Renal cortical epithelial cell (primary cell): Measurements from ENCODE around the gene FRAS1. TPM values are rescaled to one million over a fixed set of nuclear protein-coding genes. Genes with fewer than 3 reads are reported as not detected.
"Not testable (repeated sequence)": the region's sequence is repeated elsewhere in the genome, so short reads cannot be mapped to it uniquely, and the experiment has no call there.

Experiments used
- DNase-seq: peaks from one replicate; pipeline ENCODE4 v3.0.0-alpha.2; 2011; ENCODE audit warnings: low read depth
- total RNA-seq: library from RNA; depleted of rRNA; stranded (reverse); fragments of >200 nt; gene quantifications from 2 replicates; pipeline ENCODE4 v1.2.3, GENCODE V29; 2014

Gene FRAS1, protein sequence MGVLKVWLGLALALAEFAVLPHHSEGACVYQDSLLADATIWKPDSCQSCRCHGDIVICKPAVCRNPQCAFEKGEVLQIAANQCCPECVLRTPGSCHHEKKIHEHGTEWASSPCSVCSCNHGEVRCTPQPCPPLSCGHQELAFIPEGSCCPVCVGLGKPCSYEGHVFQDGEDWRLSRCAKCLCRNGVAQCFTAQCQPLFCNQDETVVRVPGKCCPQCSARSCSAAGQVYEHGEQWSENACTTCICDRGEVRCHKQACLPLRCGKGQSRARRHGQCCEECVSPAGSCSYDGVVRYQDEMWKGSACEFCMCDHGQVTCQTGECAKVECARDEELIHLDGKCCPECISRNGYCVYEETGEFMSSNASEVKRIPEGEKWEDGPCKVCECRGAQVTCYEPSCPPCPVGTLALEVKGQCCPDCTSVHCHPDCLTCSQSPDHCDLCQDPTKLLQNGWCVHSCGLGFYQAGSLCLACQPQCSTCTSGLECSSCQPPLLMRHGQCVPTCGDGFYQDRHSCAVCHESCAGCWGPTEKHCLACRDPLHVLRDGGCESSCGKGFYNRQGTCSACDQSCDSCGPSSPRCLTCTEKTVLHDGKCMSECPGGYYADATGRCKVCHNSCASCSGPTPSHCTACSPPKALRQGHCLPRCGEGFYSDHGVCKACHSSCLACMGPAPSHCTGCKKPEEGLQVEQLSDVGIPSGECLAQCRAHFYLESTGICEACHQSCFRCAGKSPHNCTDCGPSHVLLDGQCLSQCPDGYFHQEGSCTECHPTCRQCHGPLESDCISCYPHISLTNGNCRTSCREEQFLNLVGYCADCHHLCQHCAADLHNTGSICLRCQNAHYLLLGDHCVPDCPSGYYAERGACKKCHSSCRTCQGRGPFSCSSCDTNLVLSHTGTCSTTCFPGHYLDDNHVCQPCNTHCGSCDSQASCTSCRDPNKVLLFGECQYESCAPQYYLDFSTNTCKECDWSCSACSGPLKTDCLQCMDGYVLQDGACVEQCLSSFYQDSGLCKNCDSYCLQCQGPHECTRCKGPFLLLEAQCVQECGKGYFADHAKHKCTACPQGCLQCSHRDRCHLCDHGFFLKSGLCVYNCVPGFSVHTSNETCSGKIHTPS (N-terminal part only)
- 4.2 and 30.3 TPM in 2 replicates for total RNA-seq

DNA sequence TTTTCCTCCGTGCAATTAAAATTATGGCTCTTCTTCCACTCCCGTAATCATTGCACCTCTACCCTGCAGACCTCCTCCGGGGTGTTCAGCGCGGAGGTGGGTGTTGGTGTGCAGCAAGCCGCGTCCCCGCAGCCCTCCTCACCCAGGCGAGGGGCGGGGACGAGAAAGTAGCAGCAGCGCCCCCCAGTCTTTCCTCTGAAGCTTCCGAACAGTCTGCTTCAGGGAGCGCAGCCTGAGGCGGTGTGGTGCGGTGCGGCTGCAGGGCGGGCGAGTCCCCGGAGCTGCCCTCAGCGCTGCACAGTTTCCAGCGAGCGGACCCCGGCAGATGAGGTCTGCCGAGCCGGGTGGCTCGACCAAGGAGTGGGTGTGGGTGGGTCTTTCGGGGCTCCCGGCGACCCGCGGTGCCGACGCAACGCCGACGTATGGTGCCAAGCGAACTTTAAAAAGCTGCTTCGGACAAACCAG lies at the start of gene FRAS1:
Gene FRAS1 (plus strand): TSS at position 189 of the 465 bp plus-strand sequence. CDS start 687 bp downstream, outside the sequence.
- no peak for DNase-seq

DNA sequence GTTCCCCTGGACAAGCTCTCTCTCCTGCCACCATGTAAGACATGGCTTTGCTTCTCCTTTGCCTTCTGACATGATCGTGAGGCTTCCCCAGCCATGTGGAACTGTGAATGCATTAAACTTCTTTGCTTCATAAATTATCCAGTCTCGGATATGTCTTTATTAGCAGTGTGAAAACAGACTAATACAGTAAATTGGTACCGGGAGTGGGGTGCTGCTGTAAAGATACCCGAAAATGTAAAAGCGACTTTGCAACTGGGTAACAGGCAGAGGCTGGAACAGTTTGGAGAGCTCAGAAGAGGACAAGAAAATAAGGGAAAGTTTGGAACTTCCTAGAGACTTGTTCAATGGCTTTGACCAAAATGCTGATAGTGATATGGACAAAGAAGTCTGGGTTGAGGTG lies 46.1 kb upstream of the FRAS1 start:
- not testable (repeated sequence) for DNase-seq

DNA sequence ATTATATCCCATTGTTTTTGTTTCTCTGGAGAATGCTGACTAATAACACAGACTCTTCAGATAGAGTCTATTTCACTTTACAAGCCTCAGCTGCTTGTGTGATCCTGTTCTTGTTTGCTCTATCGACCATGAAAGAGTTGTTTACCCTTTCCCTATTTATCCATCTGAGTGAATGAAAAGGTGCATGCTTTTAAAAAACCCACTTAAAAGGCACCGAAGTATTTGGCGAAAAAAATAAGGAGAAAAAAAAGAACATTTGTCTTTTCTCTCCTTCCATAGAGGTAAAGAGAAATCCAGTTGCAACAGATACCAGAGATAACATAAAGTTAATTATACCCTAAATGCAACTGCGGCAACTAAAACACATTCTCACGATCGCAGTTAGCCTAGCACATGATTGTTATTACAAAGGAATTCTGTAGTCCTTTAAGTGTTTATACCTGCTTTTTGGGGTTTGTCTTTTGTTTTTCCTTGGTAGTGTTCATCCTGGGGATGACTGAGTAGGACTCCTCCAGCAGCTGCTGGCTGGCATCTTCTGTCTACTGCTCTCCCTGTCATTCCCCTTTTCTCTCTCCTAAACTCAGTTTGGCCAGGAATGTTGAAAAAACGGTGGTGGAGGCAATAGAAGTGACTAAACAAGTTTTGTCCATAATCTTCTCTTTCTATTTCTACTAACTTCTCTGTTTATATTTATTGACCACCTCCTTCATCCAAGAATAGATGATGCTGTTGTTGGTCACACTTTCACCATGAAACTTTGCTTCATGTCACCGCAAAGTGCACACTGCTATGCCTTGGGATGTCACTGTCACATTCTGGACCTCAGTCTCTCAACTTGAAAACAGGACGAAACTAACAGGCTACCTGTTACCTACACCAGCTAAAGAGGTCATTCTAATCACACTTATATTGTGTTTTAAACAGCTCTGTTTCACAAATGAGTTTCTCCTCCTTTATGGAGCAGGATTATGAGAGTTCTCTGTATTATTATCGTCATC lies 41.9 kb upstream of the FRAS1 start:
- peak; percentile 57 for DNase-seq

DNA sequence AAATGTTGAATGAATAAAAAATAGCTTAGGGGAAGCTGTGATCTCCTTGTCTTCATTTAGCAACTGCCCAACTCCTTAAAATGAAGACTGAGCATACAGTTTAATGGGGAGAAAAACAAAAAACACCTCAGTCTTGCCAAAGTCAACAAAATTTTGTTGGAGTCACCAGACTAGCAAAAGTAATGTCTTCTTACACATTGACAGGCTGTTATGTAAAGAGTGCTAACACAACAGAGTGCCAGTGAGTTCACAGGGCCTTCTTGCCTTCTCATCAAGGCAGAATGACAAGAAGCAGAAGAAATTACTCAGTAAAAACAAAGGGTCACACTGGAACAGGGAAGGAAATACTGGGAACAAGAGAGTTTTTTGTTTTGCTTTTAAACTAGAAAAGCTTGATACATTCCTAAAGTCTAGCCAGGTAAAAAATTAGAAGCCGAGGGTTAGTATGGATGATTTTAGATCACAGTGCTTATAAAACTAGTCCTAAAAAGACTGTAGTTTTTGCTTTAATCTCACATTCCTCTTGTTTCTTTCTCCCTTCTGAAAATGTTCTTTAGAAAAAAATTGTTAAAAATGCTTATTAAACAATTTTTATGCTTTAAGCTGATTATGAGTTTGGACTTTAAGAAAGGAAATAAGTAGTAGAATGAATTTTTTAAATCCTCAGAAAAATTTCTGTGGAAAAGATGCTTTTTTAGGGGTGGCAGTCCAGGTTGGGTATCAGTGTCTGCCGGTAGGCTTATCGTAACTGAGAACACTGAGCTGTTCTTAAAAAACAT lies 38.7 kb upstream of the FRAS1 start:
- DNase-seq = peak; percentile 90

DNA sequence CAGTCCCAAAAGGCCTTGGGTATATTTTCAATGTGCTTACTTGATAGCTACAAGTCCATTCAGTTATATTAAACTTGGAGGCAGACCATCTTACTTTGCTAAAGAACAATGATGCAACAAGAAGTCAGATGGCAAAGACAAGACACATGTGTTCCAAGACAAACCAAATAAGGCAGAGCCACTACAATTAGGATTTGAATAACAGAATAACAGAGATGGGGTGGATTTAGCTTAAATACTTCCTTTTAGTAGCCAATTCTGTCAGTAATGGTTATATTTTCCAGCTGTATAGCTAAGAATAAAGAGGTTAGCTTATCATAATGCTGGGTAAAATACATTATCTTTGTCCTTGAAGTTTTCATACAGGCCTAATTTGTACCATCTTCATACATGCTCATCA lies 37.7 kb upstream of the FRAS1 start:
- no peak for DNase-seq

DNA sequence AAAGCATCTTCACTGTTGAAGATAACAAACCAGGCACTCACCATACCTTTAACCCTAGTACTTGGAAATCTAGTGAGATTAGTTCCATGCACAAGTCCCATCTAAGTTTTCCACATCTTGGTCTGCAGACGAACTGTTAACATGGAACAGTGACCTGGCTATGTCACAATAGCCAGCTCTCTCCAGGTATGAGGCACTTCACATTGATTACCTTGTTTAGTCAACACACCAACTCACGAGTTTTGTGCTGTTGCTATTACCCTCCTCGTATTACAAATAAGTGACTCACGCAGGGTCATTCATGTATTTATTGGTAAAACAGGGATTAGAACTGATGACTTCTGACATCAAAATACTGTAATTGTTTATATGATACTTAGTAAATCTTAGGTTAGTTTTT lies 36.4 kb upstream of the FRAS1 start:
- no peak for DNase-seq

DNA sequence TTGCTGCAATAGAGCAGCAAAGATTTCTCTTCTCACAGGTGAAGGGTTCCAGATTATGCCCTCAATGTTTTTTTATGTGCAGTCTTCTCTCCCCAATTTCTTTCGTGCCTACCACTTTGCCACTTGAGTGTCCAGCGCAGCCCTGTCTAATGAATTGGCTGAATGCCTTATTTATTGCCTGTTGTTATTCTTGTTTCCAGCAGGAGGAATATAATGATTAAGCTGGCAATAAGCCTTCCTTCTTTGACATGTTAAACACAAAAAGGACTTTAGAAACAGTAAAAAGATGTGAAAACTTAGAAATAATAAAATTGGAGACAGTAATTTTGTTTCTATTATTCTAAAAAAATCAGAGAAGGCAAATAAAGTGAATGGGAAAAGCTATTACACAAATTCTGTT lies 34.6 kb upstream of the FRAS1 start:
- peak; percentile 61 for DNase-seq

DNA sequence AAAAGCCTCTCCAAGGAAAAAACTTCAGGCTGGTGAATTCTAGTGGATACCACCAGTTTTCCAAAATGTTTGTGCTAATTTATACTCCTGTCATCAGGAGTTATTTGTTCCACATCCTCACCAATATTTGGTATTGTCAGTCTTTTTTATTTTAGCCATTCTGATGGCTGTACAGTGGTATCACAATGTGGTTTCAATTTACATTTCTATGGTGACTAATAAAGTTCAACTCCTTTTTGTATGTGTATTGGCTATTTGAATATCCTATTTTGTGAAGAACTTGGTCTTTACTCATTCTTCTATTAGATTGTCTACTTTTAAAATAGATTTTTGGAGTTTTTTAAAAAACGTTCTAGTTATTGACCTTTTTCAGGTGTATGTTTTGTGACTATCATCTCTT lies 33.0 kb upstream of the FRAS1 start:
- no peak for DNase-seq

DNA sequence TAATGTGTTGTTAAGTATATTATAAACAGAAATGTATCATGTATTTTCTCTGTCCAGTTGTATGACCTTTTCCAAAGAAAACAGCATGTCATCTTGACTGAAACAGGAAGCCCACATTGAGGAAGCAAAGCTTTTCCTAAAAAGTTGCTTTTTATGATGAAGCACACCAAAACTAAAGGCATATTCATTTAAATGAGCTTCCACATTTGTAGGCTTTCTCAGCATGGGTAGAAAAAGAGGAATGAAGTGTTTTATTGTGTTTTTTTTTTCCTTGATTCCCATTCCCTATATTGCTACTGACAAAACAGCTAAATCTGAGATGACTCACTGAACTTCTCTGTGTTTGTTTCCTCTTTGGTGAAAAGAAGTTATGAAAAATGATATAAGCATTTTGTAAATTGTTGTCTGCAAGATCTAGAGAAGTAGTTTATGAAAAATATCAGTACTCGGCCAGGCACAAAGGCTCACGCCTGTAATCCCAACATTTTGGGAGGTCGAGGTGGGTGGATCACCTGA lies 32.5 kb upstream of the FRAS1 start:
- no peak for DNase-seq

DNA sequence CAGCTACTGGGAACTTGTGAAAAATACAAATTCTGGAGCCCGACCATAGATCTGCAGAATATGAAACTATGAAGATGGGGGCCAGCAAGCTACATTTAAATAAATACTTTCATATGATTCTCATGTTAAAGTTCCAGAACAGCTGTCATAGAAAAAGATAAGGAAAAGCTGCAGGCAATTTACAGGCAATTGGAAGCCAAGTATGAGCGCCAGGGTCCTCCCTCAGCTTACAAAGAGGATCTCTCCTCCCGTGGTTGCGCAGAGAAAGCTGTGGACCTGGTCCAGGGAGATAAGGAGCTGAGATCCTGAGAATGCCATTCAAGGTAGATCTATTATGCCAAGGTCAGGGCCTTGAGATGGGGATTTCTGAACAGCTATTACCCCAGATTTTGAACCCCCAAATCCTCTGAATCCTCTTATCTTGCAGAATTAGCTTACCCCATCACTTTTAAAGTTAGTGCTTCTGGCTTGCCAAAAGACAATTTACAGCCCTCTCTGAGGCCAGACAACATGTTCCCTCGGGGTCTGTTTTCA lies 25.6 kb upstream of the FRAS1 start:
- no peak for DNase-seq

DNA sequence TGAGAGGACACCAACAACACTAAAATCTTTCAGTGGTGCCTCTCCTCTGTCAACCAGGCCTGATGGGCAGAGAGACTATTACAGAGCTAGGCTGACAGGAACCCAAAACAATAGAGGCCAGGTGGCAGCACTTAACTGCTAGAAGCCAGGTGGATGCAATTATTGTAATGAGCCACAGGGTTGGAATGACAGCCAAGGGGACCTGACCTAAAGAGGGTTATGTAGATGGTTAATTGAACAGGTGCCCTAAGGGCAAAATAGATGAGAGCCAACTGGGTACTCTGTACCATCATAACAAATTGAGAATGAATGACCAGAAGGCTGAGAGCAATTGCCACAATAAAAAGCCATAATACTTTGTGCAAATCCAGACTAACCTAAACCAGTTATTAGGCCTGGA lies 24.7 kb upstream of the FRAS1 start:
- peak; percentile 50 for DNase-seq

DNA sequence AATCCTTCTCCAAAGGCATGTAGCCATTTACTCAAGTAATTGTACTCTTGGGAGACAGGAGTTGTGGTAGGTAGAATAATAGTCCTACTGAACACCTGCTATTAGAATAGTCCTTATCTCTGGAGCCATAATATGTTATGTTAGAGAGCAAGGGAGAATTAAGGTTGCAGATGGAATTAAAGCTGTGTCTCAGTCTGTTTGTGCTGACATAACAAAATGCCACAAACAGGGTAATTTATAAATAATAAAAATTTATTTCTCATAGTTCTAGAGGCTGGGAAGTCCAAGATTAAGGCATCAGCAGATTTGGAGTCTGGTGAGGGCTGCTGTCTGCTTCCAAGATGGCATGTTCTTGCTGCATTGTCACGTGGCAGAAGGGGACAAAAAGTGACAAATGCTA lies 24.2 kb upstream of the FRAS1 start:
- DNase-seq = no peak

DNA sequence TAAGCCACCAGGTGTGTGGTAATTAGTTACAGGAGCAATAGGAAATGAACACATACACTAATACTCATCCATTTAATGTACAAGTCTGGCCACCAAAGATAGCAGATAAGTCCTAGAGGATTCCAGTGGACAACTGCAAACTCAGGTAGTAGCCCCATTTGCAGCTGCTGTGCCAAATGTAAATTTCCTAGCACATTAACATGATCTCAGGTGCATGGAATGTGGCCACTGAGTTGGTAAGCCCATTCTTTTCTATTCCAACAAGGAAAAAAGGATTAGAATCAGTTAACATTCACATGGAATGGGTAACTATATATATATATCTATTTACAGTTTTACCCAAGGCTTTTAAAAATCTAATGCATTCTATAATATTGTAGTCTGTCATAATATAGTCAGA lies 23.3 kb upstream of the FRAS1 start:
- DNase-seq = peak; percentile 51

DNA sequence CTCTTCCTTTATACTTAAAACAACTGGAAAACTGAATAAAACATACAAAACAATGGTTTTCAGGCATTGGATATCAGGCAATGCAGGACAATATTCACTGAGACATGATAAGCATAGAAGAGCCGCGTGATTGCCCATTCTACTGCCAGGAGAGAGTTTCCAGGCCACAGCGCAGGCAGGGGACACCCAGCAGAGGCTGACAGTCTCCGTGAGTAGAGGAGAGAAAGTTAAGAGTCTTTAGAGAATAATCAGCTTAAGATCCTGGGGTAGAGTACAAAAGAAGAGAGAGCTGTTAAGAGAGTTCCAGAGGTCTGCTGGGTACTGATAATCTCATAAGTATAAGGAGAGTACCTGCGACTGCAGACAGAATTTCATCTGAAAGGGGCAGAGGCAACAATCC lies 18.4 kb upstream of the FRAS1 start:
- no peak for DNase-seq

DNA sequence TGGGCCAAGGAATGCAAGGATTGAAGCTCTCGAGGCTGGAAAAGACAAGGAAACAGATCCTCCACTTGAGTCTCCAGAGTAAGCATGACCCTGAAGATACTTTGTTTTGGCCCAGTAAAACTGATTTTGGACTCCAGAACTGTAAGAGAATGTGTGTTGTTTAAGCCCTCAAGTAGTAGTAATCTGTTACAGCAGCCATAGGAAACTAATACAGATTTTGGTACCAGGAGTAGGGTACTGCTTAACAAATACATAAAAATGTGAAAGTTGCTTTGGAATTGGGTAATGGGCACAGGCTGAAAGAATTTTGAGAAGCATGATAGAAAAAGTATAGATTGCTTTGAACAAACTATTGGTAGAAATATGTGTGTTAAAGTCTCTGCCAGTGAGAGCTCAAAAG lies 17.4 kb upstream of the FRAS1 start:
- DNase-seq = no peak

DNA sequence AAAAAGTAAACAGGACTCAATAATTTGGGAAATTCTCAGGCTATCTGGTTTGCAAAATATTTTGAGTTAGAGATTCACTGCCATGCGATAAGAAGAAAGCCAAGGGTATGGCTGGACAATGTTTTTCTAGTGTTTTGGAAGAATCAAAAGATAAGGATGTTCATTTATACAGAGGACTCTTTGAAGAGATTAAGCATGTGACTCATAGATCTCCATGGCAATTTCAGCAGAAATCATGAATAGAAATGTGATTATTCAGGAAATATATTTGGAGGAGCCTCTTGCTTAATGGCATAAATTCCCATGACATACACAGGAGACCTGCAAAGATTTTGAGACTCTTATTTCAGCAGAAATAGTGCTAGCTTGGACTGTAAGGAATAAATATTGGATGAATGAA lies 16.7 kb upstream of the FRAS1 start:
- no peak for DNase-seq

DNA sequence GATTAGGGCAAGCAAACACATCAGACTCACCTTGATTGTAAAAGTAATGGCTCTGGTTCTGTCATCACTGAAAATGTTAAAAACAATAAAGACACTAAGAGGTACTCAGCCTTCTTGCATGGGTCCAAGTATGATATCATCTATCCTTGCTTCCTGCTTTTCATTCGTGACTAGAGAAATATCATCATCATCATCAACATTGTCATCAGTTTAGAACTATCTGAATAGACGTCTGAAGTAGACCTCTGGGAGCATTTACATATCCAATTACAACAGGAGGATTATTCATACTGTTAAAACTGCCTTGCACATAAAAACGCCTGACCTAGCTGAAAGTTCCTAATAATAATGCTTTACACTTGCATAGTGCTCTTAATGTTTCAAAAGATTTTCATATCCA lies 9.8 kb upstream of the FRAS1 start:
- DNase-seq = no peak

DNA sequence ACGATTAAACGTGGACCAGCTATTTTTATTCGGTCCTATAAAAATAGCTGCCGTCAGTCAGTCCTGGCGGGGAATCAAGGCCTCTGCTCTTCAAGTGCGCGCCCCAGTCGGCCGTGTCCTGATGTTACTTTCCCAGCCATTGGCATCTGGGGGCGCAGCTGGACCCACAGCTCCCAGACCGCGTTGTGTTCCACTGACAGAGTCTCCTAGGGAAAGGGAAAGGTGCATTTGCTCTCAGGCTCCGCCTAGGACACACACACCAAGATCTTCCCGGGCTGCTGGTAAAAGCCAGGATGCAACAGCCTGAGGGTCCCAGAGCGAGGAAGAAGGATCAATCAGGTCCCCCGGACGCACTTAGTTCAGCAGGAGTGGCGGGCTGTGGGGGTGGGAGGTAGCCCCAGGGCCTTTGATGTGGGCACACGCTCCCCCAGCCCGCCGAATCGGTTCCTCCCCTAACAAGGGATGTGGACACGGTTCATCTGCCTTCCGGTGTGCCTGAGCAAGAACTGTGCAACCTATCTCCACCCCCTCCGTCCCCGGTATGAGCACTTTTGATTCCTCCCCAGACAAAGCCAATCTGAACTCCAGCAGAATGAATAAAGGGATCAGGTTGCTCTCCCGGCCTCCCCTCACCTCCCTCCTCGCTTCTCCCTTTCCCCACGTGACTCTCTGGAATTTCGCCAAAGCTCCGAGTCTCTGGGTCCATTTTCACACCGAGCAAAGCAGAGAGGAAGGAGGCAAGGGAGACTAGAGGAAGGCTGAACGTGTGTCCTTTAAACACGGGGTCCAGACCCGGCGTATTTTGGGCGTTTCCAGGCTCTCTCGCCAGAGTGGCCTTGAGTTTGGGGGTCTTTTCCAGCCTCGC lies 626 bp upstream of the FRAS1 start:
- DNase-seq = peak; percentile 85
